SU-DHL-6 (cell line): Measurements from ENCODE around the gene RALGDS.
"Not testable (repeated sequence)": the region's sequence is repeated elsewhere in the genome, so short reads cannot be mapped to it uniquely, and the experiment has no call there.

ENCODE experiments used
- EZH2phosphoT487 ChIP-seq: fragments of 200-600 bp; sonication (generic), shearing (Covaris generic); conservative IDR thresholded peaks from 2 replicates; pipeline ENCODE4 v1.6.1; 2018; ENCODE audit warnings: mild to moderate bottlenecking, antibody characterized with exemption, low read length, moderate library complexity, mixed read lengths
- TF ChIP-seq, protein P1 (sequence below): fragments of 200-600 bp; sonication (generic); IDR thresholded peaks from one replicate; pipeline ENCODE4 v1.5.1; 2017; ENCODE audit warnings: antibody characterized with exemption, mild to moderate bottlenecking, low read length, moderate library complexity; ENCODE audit not compliant: insufficient read depth, poor library complexity, severe bottlenecking

DNA sequence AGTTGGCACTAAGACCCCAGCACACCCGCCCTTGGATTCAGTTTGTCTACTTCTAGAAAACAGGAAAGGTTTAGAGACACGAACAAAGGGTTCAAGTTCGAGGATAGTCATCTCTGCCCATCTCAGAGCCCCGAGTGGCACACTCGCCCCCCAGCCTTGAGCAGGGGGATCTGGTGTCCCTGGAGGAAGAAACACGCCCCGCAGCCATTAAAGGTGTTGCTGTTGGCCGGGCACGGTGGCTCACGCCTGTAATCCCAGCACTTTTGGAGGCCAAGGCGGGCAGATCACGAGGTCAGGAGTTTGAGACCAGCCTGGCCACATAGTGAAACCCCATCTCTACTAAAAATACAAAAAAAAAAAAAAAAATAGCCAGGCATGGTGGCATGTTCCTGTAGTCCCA lies 48.6 kb upstream of the RALGDS start:
- TF ChIP-seq, protein P1, sequence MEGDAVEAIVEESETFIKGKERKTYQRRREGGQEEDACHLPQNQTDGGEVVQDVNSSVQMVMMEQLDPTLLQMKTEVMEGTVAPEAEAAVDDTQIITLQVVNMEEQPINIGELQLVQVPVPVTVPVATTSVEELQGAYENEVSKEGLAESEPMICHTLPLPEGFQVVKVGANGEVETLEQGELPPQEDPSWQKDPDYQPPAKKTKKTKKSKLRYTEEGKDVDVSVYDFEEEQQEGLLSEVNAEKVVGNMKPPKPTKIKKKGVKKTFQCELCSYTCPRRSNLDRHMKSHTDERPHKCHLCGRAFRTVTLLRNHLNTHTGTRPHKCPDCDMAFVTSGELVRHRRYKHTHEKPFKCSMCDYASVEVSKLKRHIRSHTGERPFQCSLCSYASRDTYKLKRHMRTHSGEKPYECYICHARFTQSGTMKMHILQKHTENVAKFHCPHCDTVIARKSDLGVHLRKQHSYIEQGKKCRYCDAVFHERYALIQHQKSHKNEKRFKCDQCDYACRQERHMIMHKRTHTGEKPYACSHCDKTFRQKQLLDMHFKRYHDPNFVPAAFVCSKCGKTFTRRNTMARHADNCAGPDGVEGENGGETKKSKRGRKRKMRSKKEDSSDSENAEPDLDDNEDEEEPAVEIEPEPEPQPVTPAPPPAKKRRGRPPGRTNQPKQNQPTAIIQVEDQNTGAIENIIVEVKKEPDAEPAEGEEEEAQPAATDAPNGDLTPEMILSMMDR, result not testable (repeated sequence)
- TF ChIP-seq EZH2phosphoT487, result not testable (repeated sequence)
